H9 (cell line): ENCODE data around the gene AKNAD1. TPM values are rescaled to one million over a fixed set of nuclear protein-coding genes. Genes with fewer than 3 reads are reported as not detected.

Experiments
- DNase-seq: peaks from one replicate; pipeline ENCODE4 v3.0.0-alpha.2; 2017
- H2AFZ ChIP-seq: one replicate; pipeline ENCODE4 v1.6.1; 2013; ENCODE audit warnings: mild to moderate bottlenecking, low read length, control low read depth, moderate library complexity
- H2AK5ac ChIP-seq: 2 replicates; pipeline ENCODE4 v1.6.1; 2013; ENCODE audit warnings: low read length, control low read depth, mixed read lengths; ENCODE audit not compliant: insufficient read length
- H2BK120ac ChIP-seq: one replicate; pipeline ENCODE4 v1.6.1; 2013; ENCODE audit warnings: low read depth, mild to moderate bottlenecking, low read length, control low read depth, inconsistent platforms; ENCODE audit not compliant: poor library complexity, severe bottlenecking
- H2BK12ac ChIP-seq: 2 replicates; pipeline ENCODE4 v1.6.1; 2013; ENCODE audit warnings: low read length, control low read depth, mixed read lengths, low read depth; ENCODE audit not compliant: insufficient read length
- H2BK15ac ChIP-seq: 2 replicates; pipeline ENCODE4 v1.6.1; 2013; ENCODE audit warnings: low read depth, low read length, control low read depth
- H2BK20ac ChIP-seq: one replicate; pipeline ENCODE4 v1.6.1; 2013; ENCODE audit warnings: low read depth, mild to moderate bottlenecking, low read length, control low read depth, inconsistent platforms; ENCODE audit not compliant: poor library complexity, severe bottlenecking
- H2BK5ac ChIP-seq: 2 replicates; pipeline ENCODE4 v1.6.1; 2013; ENCODE audit warnings: low read length, control low read depth, mixed read lengths; ENCODE audit not compliant: insufficient read length
- H3K14ac ChIP-seq: 2 replicates; pipeline ENCODE4 v1.6.1; 2013; ENCODE audit warnings: low read length, control low read depth; ENCODE audit not compliant: insufficient read depth
- H3K18ac ChIP-seq: 2 replicates; pipeline ENCODE4 v1.6.1; 2013; ENCODE audit warnings: low read depth, mild to moderate bottlenecking, mixed read lengths, low read length, control low read depth; ENCODE audit not compliant: insufficient read length
- H3K23ac ChIP-seq: 2 replicates; pipeline ENCODE4 v1.6.1; 2013; ENCODE audit warnings: low read length, control low read depth, mixed read lengths, low read depth; ENCODE audit not compliant: insufficient read length
- H3K23me2 ChIP-seq: 2 replicates; pipeline ENCODE4 v1.6.1; 2013; ENCODE audit warnings: low read depth, mild to moderate bottlenecking, mixed read lengths, low read length, control low read depth; ENCODE audit not compliant: insufficient read length, poor library complexity, severe bottlenecking
- H3K27ac ChIP-seq: 2 replicates; pipeline ENCODE4 v1.5.1; 2013; ENCODE audit warnings: low read length, control low read depth, mixed read lengths, low read depth; ENCODE audit not compliant: insufficient read length
- H3K27me3 ChIP-seq: 2 replicates; pipeline ENCODE4 v1.6.1; 2013; ENCODE audit warnings: low read length, control low read depth, inconsistent platforms; ENCODE audit not compliant: insufficient read depth
- H3K4ac ChIP-seq: 2 replicates; pipeline ENCODE4 v1.6.1; 2013; ENCODE audit warnings: low read depth, mild to moderate bottlenecking, control low read depth, inconsistent platforms, low read length, moderate library complexity
- H3K4me1 ChIP-seq: 2 replicates; pipeline ENCODE4 v1.6.1; 2013; ENCODE audit warnings: low read length, control low read depth, inconsistent platforms; ENCODE audit not compliant: insufficient read depth
- H3K4me2 ChIP-seq: 2 replicates; pipeline ENCODE4 v1.6.1; 2013; ENCODE audit warnings: low read length, control low read depth, mixed read lengths; ENCODE audit not compliant: insufficient read length, insufficient read depth
- H3K56ac ChIP-seq: 2 replicates; pipeline ENCODE4 v1.6.1; 2013; ENCODE audit warnings: low read depth, mild to moderate bottlenecking, mixed read lengths, low read length, control low read depth; ENCODE audit not compliant: insufficient read length
- H3K79me1 ChIP-seq: 2 replicates; pipeline ENCODE4 v1.6.1; 2013; ENCODE audit warnings: low read depth, mild to moderate bottlenecking, moderate library complexity, low read length, control low read depth, inconsistent platforms; ENCODE audit not compliant: insufficient read depth, poor library complexity, severe bottlenecking
- H3K79me2 ChIP-seq: 2 replicates; pipeline ENCODE4 v1.6.1; 2013; ENCODE audit warnings: low read length, control low read depth, inconsistent platforms; ENCODE audit not compliant: insufficient read depth
- H3K9ac ChIP-seq: 2 replicates; pipeline ENCODE4 v1.6.1; 2013; ENCODE audit warnings: low read length, control low read depth, mixed read lengths; ENCODE audit not compliant: insufficient read length; ENCODE audit errors: extremely low read depth
- H3K9me3 ChIP-seq: one replicate; pipeline ENCODE4 v1.6.1; 2013; ENCODE audit warnings: low read depth, low read length, inconsistent platforms; ENCODE audit not compliant: control insufficient read depth
- H3T11ph ChIP-seq: one replicate; pipeline ENCODE4 v1.6.1; 2013; ENCODE audit warnings: mild to moderate bottlenecking, low read length, control low read depth, inconsistent platforms
- H4K20me1 ChIP-seq: one replicate; pipeline ENCODE4 v1.6.1; 2013; ENCODE audit not compliant: control insufficient read depth, insufficient read length, insufficient read depth
- H4K5ac ChIP-seq: 2 replicates; pipeline ENCODE4 v1.6.1; 2013; ENCODE audit warnings: low read depth, mild to moderate bottlenecking, mixed read lengths, low read length, control low read depth; ENCODE audit not compliant: insufficient read length
- H4K8ac ChIP-seq: replicated peaks from 2 replicates; pipeline ENCODE4 v1.6.1; 2013; ENCODE audit warnings: low read length, control low read depth, mixed read lengths, low read depth; ENCODE audit not compliant: insufficient read length
- H4K91ac ChIP-seq: 2 replicates; pipeline ENCODE4 v1.6.1; 2013; ENCODE audit warnings: low read depth, mild to moderate bottlenecking, moderate library complexity, mixed read lengths, low read length, control low read depth; ENCODE audit not compliant: insufficient read length
- H3K27ac Mint-ChIP-seq, 3 experiments: 2 replicates in 2 of 3; 3 replicates in 1 of 3; pipeline ENCODE4 v1.8.0; 2020 to 2021; ENCODE audit warnings: mixed read lengths in 3 of 3, mild to moderate bottlenecking in 1 of 3, moderate library complexity in 1 of 3
- H3K27me3 Mint-ChIP-seq: 2 replicates; pipeline ENCODE4 v1.8.0; 2021; ENCODE audit warnings: low read depth, mild to moderate bottlenecking, moderate library complexity, mixed read lengths
- H3K36me3 Mint-ChIP-seq, 3 experiments: 2 replicates in 2 of 3; 3 replicates in 1 of 3; pipeline ENCODE4 v1.8.0; 2020 to 2021; ENCODE audit warnings: low read depth in 3 of 3, mixed read lengths in 3 of 3; ENCODE audit not compliant: insufficient read depth in 1 of 3
- H3K4me1 Mint-ChIP-seq, 2 experiments: 2 replicates each; pipeline ENCODE4 v1.8.0; 2020; ENCODE audit warnings: mixed read lengths in 2 of 2
- H3K4me3 Mint-ChIP-seq, 2 experiments: 2 replicates in 1 of 2; 3 replicates in 1 of 2; pipeline ENCODE4 v1.8.0; 2020 to 2021; ENCODE audit warnings: mild to moderate bottlenecking in 2 of 2, mixed read lengths in 2 of 2, moderate library complexity in 1 of 2
- H3K9me3 Mint-ChIP-seq, 2 experiments: 2 replicates in 1 of 2; 3 replicates in 1 of 2; pipeline ENCODE4 v1.8.0; 2020; ENCODE audit warnings: mild to moderate bottlenecking in 2 of 2, mixed read lengths in 2 of 2, moderate library complexity in 1 of 2
- CTCF ChIP-seq: fragments of 200-600 bp; sonication (generic); conservative IDR thresholded peaks from 3 replicates; pipeline ENCODE4 v1.8.0; 2021; ENCODE audit warnings: antibody characterized with exemption, mild to moderate bottlenecking
- WGBS: extraction: QIAGEN DNeasy Blood & Tissue Kit; methylation state at CpG from one replicate; pipeline ENCODE4 v1.1.7; 2013; ENCODE audit warnings: missing lambda C conversion rate, low lambda C conversion rate, mixed read lengths; ENCODE audit not compliant: insufficient read length; ENCODE audit errors: extremely low coverage; 5-methylcytosine and 5-hydroxymethylcytosine counted together
- total RNA-seq: library from RNA; stranded (reverse); gene quantifications from 2 replicates; pipeline ENCODE4 v1.2.1, GENCODE V29; 2021

The AKNAD1 gene
- total RNA-seq, 1 experiment from 2014 or later = not detected

DNA sequence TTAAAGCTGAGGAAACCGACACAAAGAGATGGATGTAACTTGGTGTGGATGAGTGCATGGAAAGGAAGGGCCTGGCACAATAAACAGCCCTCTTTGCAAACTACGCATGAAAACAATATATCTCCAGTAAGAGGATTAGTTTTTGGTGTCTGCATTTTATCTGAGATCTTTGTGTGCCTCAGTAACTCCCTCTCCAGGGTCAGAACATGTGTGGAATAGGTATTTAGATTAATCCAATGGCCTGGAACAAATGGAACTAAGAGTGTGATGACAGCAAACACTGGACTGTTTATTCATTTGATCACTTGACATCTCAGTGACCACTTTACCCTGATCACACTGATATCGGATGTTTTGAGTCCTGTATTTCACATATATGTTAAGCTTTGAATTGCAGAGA, 45.3 kb downstream of the AKNAD1 start:
- no peak overlapping the region for H3K4me2 ChIP-seq
- no peak overlapping the region for H3K27ac ChIP-seq
- H3K4me1 ChIP-seq = no peaks in the 10 kb centered on the region; the same call in 1 of the 2 replicates
- H3K18ac ChIP-seq = no peak overlapping the region
- no peak overlapping the region for H2BK120ac ChIP-seq
- Mint-ChIP-seq H3K4me3 (no peak overlapping the region), H3K27ac (peak overlapping the region in 1 of 3 experiments; percentile 66; a peak in 1 of 7 replicates), H3K4me1 (peaks cover 21 to 27% of the 10 kb centered on the region in 2 experiments), H3K9me3 (no peaks in the 10 kb centered on the region), H3K36me3 (peaks cover 0 to 7% (median 4%) of the 10 kb centered on the region in 3 experiments; a peak in 3 of 7 replicates), H3K27me3 (no peaks in the 10 kb centered on the region)
- H2BK5ac ChIP-seq = no peak overlapping the region
- no peaks in the 10 kb centered on the region for H4K20me1 ChIP-seq
- H3K56ac ChIP-seq = no peak overlapping the region
- no peak overlapping the region for H4K91ac ChIP-seq
- no peaks in the 10 kb centered on the region for H3K9me3 ChIP-seq
- no peak overlapping the region for H4K5ac ChIP-seq
- H3K23me2 ChIP-seq = no peaks in the 10 kb centered on the region
- H3K27me3 ChIP-seq = no peaks in the 10 kb centered on the region
- H3K14ac ChIP-seq = no peak overlapping the region
- no peak overlapping the region for H2BK20ac ChIP-seq
- H3K79me2 ChIP-seq = no peaks in the 10 kb centered on the region
- H3K23ac ChIP-seq = no peak overlapping the region
- no peak overlapping the region for H2AFZ ChIP-seq
- no CpG with 5 or more reads among the region's 3 CpGs for WGBS
- no peak overlapping the region for H3K4ac ChIP-seq
- H3T11ph ChIP-seq = no peak overlapping the region
- H4K8ac ChIP-seq = no peak overlapping the region
- TF ChIP-seq CTCF = no peak
- H2AK5ac ChIP-seq = no peak overlapping the region
- H2BK12ac ChIP-seq = no peak overlapping the region
- H3K9ac ChIP-seq = no peak overlapping the region
- no peak for DNase-seq
- H3K79me1 ChIP-seq = no peaks in the 10 kb centered on the region
- no peak overlapping the region for H2BK15ac ChIP-seq
